OCI-LY1 (cell line): ENCODE data around the gene C3orf33.

Source experiments
- H2AFZ ChIP-seq: fragments of 200-600 bp; sonication (generic), shearing (Covaris generic); 2 replicates; pipeline ENCODE4 v1.6.0; 2014; ENCODE audit warnings: antibody characterized with exemption, mild to moderate bottlenecking, low read length
- H3F3A ChIP-seq: fragments of 200-600 bp; sonication (generic), shearing (Covaris generic); 2 replicates; pipeline ENCODE4 v1.6.0; 2014; ENCODE audit warnings: mild to moderate bottlenecking, antibody characterized with exemption, low read length, moderate library complexity; ENCODE audit not compliant: insufficient read depth
- H3K27ac ChIP-seq: fragments of 200-600 bp; sonication (generic); 2 replicates; pipeline ENCODE4 v1.5.1; 2014; ENCODE audit warnings: low read length, mixed run types, mild to moderate bottlenecking, low read depth; ENCODE audit not compliant: poor library complexity, severe bottlenecking
- H3K27me3 ChIP-seq: fragments of 200-600 bp; sonication (generic); 2 replicates; pipeline ENCODE4 v1.6.0; 2014; ENCODE audit warnings: antibody characterized with exemption, mild to moderate bottlenecking, low read length, moderate library complexity; ENCODE audit not compliant: insufficient read depth
- H3K36me3 ChIP-seq: fragments of 200-600 bp; sonication (generic); 2 replicates; pipeline ENCODE4 v1.6.1; 2014; ENCODE audit warnings: mild to moderate bottlenecking, antibody characterized with exemption, low read length, moderate library complexity, mixed read lengths; ENCODE audit not compliant: insufficient read depth
- H3K4me1 ChIP-seq: fragments of 200-600 bp; sonication (generic); 2 replicates; pipeline ENCODE4 v1.5.1; 2014; ENCODE audit warnings: mild to moderate bottlenecking, low read length, moderate library complexity; ENCODE audit not compliant: insufficient read depth, severe bottlenecking
- H3K4me2 ChIP-seq: fragments of 200-600 bp; sonication (generic), shearing (Covaris generic); 2 replicates; pipeline ENCODE4 v1.6.1; 2014; ENCODE audit warnings: low read length
- H3K4me3 ChIP-seq: fragments of 200-600 bp; sonication (generic); 2 replicates; pipeline ENCODE4 v1.5.1; 2014; ENCODE audit warnings: low read length, low read depth, mild to moderate bottlenecking, mixed read lengths; ENCODE audit not compliant: poor library complexity, severe bottlenecking
- H3K79me2 ChIP-seq: fragments of 200-600 bp; shearing (Covaris generic); 2 replicates; pipeline ENCODE4 v1.6.1; 2016; ENCODE audit warnings: mixed run types, low read length, mixed read lengths; ENCODE audit not compliant: insufficient read depth
- H3K9ac ChIP-seq: fragments of 200-600 bp; sonication (generic), shearing (Covaris generic); 2 replicates; pipeline ENCODE4 v1.6.1; 2014; ENCODE audit warnings: mild to moderate bottlenecking, low read length, mixed read lengths
- H3K9me2 ChIP-seq: fragments of 200-600 bp; sonication (generic), shearing (Covaris generic); 2 replicates; pipeline ENCODE4 v1.6.1; 2014; ENCODE audit warnings: low read depth, mild to moderate bottlenecking, low read length, mixed read lengths
- H3K9me3 ChIP-seq: fragments of 200-600 bp; shearing (Covaris generic); 2 replicates; pipeline ENCODE4 v1.6.1; 2014; ENCODE audit warnings: low read length, mixed read lengths
- H4K20me1 ChIP-seq: fragments of 200-600 bp; sonication (generic), shearing (Covaris generic); 2 replicates; pipeline ENCODE4 v1.6.0; 2016; ENCODE audit warnings: mild to moderate bottlenecking, low read length; ENCODE audit not compliant: insufficient read depth
- CTCF ChIP-seq: fragments of 200-600 bp; sonication (generic), shearing (Covaris generic); IDR thresholded peaks from 2 replicates; pipeline ENCODE4 v1.5.1; 2017; ENCODE audit warnings: mild to moderate bottlenecking, antibody characterized with exemption, low read length, moderate library complexity, mixed read lengths
- EZH2 ChIP-seq: fragments of 200-600 bp; sonication (generic), shearing (Covaris generic); IDR thresholded peaks from 2 replicates; pipeline ENCODE4 v1.8.0; 2017; ENCODE audit warnings: borderline replicate concordance, mixed run types, mild to moderate bottlenecking, antibody characterized with exemption, low read length, moderate library complexity, mixed read lengths

Gene C3orf33

GRCh38 chr3:155766206-155766605 lies 39.9 kb downstream of the C3orf33 start:
- Histone ChIP-seq H3K27me3 (no peaks in the 10 kb centered on the region), H3K9me3 (peaks cover 9% of the 10 kb centered on the region; the same call in 1 of the 2 replicates), H3K9ac (no peak overlapping the region), H3K36me3 (peaks cover 10% of the 10 kb centered on the region), H3K9me2 (no peaks in the 10 kb centered on the region), H2AFZ (no peak overlapping the region), H3K4me2 (no peak overlapping the region), H4K20me1 (no peaks in the 10 kb centered on the region), H3K79me2 (no peaks in the 10 kb centered on the region), H3K4me3 (no peak overlapping the region), H3F3A (no peaks in the 10 kb centered on the region), H3K4me1 (no peaks in the 10 kb centered on the region), H3K27ac (no peak overlapping the region)
- TF ChIP-seq CTCF = no peak
- TF ChIP-seq EZH2 = no peak

GRCh38 chr3:155763870-155764463 lies 42.1 kb downstream of the C3orf33 start:
- Histone ChIP-seq H3K4me1 (no peaks in the 10 kb centered on the region), H4K20me1 (no peaks in the 10 kb centered on the region), H3K4me2 (no peak overlapping the region), H3F3A (no peaks in the 10 kb centered on the region), H3K27ac (no peak overlapping the region), H3K79me2 (no peaks in the 10 kb centered on the region), H3K4me3 (no peak overlapping the region), H3K9me2 (no peaks in the 10 kb centered on the region), H3K36me3 (peaks cover 3% of the 10 kb centered on the region; the same call in 1 of the 2 replicates), H2AFZ (no peak overlapping the region), H3K9me3 (no peaks in the 10 kb centered on the region), H3K27me3 (no peaks in the 10 kb centered on the region), H3K9ac (no peak overlapping the region)
- TF ChIP-seq EZH2 (no peak), CTCF (no peak)

GRCh38 chr3:155760653-155761052 lies 45.4 kb downstream of the C3orf33 start:
- no peaks in the 10 kb centered on the region for H3K79me2 ChIP-seq
- H3K9me2 ChIP-seq = no peaks in the 10 kb centered on the region
- H3K4me1 ChIP-seq = no peaks in the 10 kb centered on the region
- H3K4me2 ChIP-seq = no peak overlapping the region
- no peak overlapping the region for H3K9ac ChIP-seq
- H3K27me3 ChIP-seq = no peaks in the 10 kb centered on the region
- no peak overlapping the region for H3K4me3 ChIP-seq
- H3K36me3 ChIP-seq = no peaks in the 10 kb centered on the region
- no peak overlapping the region for H2AFZ ChIP-seq
- no peaks in the 10 kb centered on the region for H3F3A ChIP-seq
- no peak overlapping the region for H3K27ac ChIP-seq
- no peak for TF ChIP-seq EZH2
- no peak for TF ChIP-seq CTCF
- H3K9me3 ChIP-seq = no peaks in the 10 kb centered on the region
- no peaks in the 10 kb centered on the region for H4K20me1 ChIP-seq
